Progenitor cell of endocrine pancreas (in vitro differentiated cells): ENCODE data around the gene EPHA4. TPM values are rescaled to one million over a fixed set of nuclear protein-coding genes. Genes with fewer than 3 reads are reported as not detected.

ENCODE experiments used
- DNase-seq: peaks from one replicate; pipeline ENCODE4 v3.0.0; 2021; ENCODE audit warnings: low spot score; ENCODE audit not compliant: unreplicated experiment
- H3K27ac Mint-ChIP-seq: 2 replicates; pipeline ENCODE4 v1.8.0; 2021; ENCODE audit warnings: mild to moderate bottlenecking, moderate library complexity, mixed read lengths
- H3K27me3 Mint-ChIP-seq: 2 replicates; pipeline ENCODE4 v1.8.0; 2021; ENCODE audit warnings: mixed read lengths
- H3K36me3 Mint-ChIP-seq: 2 replicates; pipeline ENCODE4 v1.8.0; 2022; ENCODE audit warnings: mixed read lengths; ENCODE audit not compliant: insufficient read depth
- H3K4me1 Mint-ChIP-seq: 2 replicates; pipeline ENCODE4 v1.8.0; 2021; ENCODE audit warnings: low read depth, mixed read lengths
- H3K4me3 Mint-ChIP-seq: 2 replicates; pipeline ENCODE4 v1.8.0; 2021; ENCODE audit warnings: low read depth, mild to moderate bottlenecking, moderate library complexity, mixed read lengths
- H3K9me3 Mint-ChIP-seq: 2 replicates; pipeline ENCODE4 v1.8.0; 2021; ENCODE audit warnings: low read depth, mixed read lengths
- CTCF ChIP-seq: fragments of 200-600 bp; sonication (generic); IDR thresholded peaks from one replicate; pipeline ENCODE4 v1.5.0; 2021; ENCODE audit warnings: antibody characterized with exemption, mild to moderate bottlenecking; ENCODE audit not compliant: unreplicated experiment
- total RNA-seq: library from RNA; stranded (reverse); gene quantifications from 2 replicates; pipeline ENCODE4 v1.2.1, GENCODE V29; 2021

The EPHA4 gene
- total RNA-seq, 1 donor from 2014 or later, result 41.4 TPM

- no peak for DNase-seq
- no peaks in the 10 kb centered on the region for H3K36me3 Mint-ChIP-seq
- no peak overlapping the region for H3K27ac Mint-ChIP-seq
- peaks cover 4% of the 10 kb centered on the region for H3K4me1 Mint-ChIP-seq
- no peak overlapping the region for H3K4me3 Mint-ChIP-seq
- TF ChIP-seq CTCF, result no peak
- no peaks in the 10 kb centered on the region for H3K27me3 Mint-ChIP-seq
- H3K9me3 Mint-ChIP-seq, result no peaks in the 10 kb centered on the region
These were observed 104.5 kb downstream of the EPHA4 start for GRCh38 chr2:221467610-221468009.

GRCh38 chr2:221466744-221467143 lies 105.4 kb downstream of the EPHA4 start:
- Mint-ChIP-seq H3K4me1 (peaks cover 4% of the 10 kb centered on the region), H3K4me3 (no peak overlapping the region), H3K9me3 (no peaks in the 10 kb centered on the region), H3K36me3 (no peaks in the 10 kb centered on the region), H3K27me3 (no peaks in the 10 kb centered on the region), H3K27ac (no peak overlapping the region)
- no peak for DNase-seq
- TF ChIP-seq CTCF, result no peak

- no peaks in the 10 kb centered on the region for H3K9me3 Mint-ChIP-seq
- H3K36me3 Mint-ChIP-seq, result no peaks in the 10 kb centered on the region
- no peak for DNase-seq
- no peaks in the 10 kb centered on the region for H3K27me3 Mint-ChIP-seq
- H3K4me3 Mint-ChIP-seq, result no peak overlapping the region
- H3K4me1 Mint-ChIP-seq, result peaks cover 4% of the 10 kb centered on the region
- no peak overlapping the region for H3K27ac Mint-ChIP-seq
- no peak for TF ChIP-seq CTCF
These were observed 106.3 kb downstream of the EPHA4 start for GRCh38 chr2:221465776-221466175.

- Mint-ChIP-seq H3K27me3 (no peaks in the 10 kb centered on the region), H3K27ac (no peak overlapping the region), H3K36me3 (no peaks in the 10 kb centered on the region), H3K4me3 (no peak overlapping the region), H3K4me1 (peaks cover 4% of the 10 kb centered on the region), H3K9me3 (no peaks in the 10 kb centered on the region)
- TF ChIP-seq CTCF, result no peak
- no peak for DNase-seq
These were observed 107.1 kb downstream of the EPHA4 start for GRCh38 chr2:221464971-221465370.

- H3K27ac Mint-ChIP-seq, result no peak overlapping the region
- H3K4me3 Mint-ChIP-seq, result no peak overlapping the region
- no peaks in the 10 kb centered on the region for H3K36me3 Mint-ChIP-seq
- TF ChIP-seq CTCF, result no peak
- H3K27me3 Mint-ChIP-seq, result no peaks in the 10 kb centered on the region
- DNase-seq, result no peak
- H3K9me3 Mint-ChIP-seq, result no peaks in the 10 kb centered on the region
- peaks cover 5% of the 10 kb centered on the region for H3K4me1 Mint-ChIP-seq
These were observed 108.7 kb downstream of the EPHA4 start for GRCh38 chr2:221463241-221463896.
